Stomach smooth muscle (tissue), 2 donors: ENCODE measurements around the gene C9.
"Not testable (repeated sequence)": the region's sequence is repeated elsewhere in the genome, so short reads cannot be mapped to it uniquely, and the experiment has no call there.

ENCODE experiments used
- H3K27ac ChIP-seq: one replicate; pipeline ENCODE4 v1.7.0; 2013; ENCODE audit warnings: mild to moderate bottlenecking, low read length, inconsistent platforms
- H3K27me3 ChIP-seq, 2 donors: one replicate each; pipeline ENCODE4 v1.7.0; 2013; ENCODE audit warnings: low read length in 2 of 2; ENCODE audit not compliant: insufficient read depth in 2 of 2, control insufficient read depth in 1 of 2
- H3K36me3 ChIP-seq, 2 donors: one replicate each; pipeline ENCODE4 v1.7.0; 2013; ENCODE audit warnings: low read length in 2 of 2; ENCODE audit not compliant: control insufficient read depth in 2 of 2, insufficient read depth in 2 of 2
- H3K4me1 ChIP-seq: one replicate; pipeline ENCODE4 v1.7.0; 2013; ENCODE audit warnings: low read length; ENCODE audit not compliant: control insufficient read depth, insufficient read depth
- H3K4me3 ChIP-seq, 2 donors: one replicate each; pipeline ENCODE4 v1.7.0; 2013; ENCODE audit warnings: low read length in 2 of 2
- H3K9ac ChIP-seq, 2 donors: one replicate each; pipeline ENCODE4 v1.7.0; 2013; ENCODE audit warnings: low read length in 2 of 2, mild to moderate bottlenecking in 1 of 2
- H3K9me3 ChIP-seq, 2 donors: one replicate each; pipeline ENCODE4 v1.7.0; 2013; ENCODE audit warnings: low read length in 2 of 2; ENCODE audit not compliant: control insufficient read depth in 2 of 2
- donor health status: healthy.
- donor health status: Pancreatic carcinoma.

The C9 gene

GRCh38 chr5:39294736-39295135 is 69.6 kb downstream of the C9 start:
- Histone ChIP-seq H3K36me3 (no peaks in the 10 kb centered on the region), H3K27me3 (no peaks in the 10 kb centered on the region), H3K9ac (no peak overlapping the region), H3K9me3 (peaks cover 0 to 10% of the 10 kb centered on the region in 2 donors), H3K27ac (no peak overlapping the region), H3K4me3 (no peak overlapping the region), H3K4me1 (no peaks in the 10 kb centered on the region)

GRCh38 chr5:39284552-39284951 is 79.7 kb downstream of the C9 start:
- H3K4me1 ChIP-seq, result no peaks in the 10 kb centered on the region
- H3K9me3 ChIP-seq, result no peaks in the 10 kb centered on the region
- H3K27me3 ChIP-seq, result no peaks in the 10 kb centered on the region
- no peak overlapping the region for H3K27ac ChIP-seq
- H3K4me3 ChIP-seq, result no peak overlapping the region
- H3K36me3 ChIP-seq, result no peaks in the 10 kb centered on the region
- no peak overlapping the region for H3K9ac ChIP-seq

GRCh38 chr5:39283231-39283818 is 81.0 kb downstream of the C9 start:
- Histone ChIP-seq H3K4me3 (no peak overlapping the region), H3K27me3 (no peaks in the 10 kb centered on the region), H3K36me3 (no peaks in the 10 kb centered on the region), H3K9ac (no peak overlapping the region), H3K27ac (no peak overlapping the region), H3K4me1 (no peaks in the 10 kb centered on the region), H3K9me3 (no peaks in the 10 kb centered on the region)

- Histone ChIP-seq H3K4me3 (no peak overlapping the region), H3K27me3 (no peaks in the 10 kb centered on the region), H3K4me1 (no peaks in the 10 kb centered on the region), H3K27ac (no peak overlapping the region), H3K36me3 (no peaks in the 10 kb centered on the region), H3K9me3 (no peaks in the 10 kb centered on the region), H3K9ac (no peak overlapping the region)
Observed at GRCh38 chr5:39282561-39282960, 81.7 kb downstream of the C9 start.

- H3K36me3 ChIP-seq, H3K4me1 ChIP-seq, H3K27ac ChIP-seq, H3K27me3 ChIP-seq, H3K9ac ChIP-seq, H3K9me3 ChIP-seq, H3K4me3 ChIP-seq: not testable (repeated sequence)
Observed at GRCh38 chr5:39275865-39276264, 88.4 kb downstream of the C9 start.

- Histone ChIP-seq H3K9me3 (no peaks in the 10 kb centered on the region), H3K4me3 (no peak overlapping the region), H3K27ac (no peak overlapping the region), H3K9ac (no peak overlapping the region), H3K36me3 (no peaks in the 10 kb centered on the region), H3K27me3 (no peaks in the 10 kb centered on the region), H3K4me1 (no peaks in the 10 kb centered on the region)
Observed at GRCh38 chr5:39274398-39275085, 89.8 kb downstream of the C9 start.

GRCh38 chr5:39273314-39273954 is 90.9 kb downstream of the C9 start:
- Histone ChIP-seq H3K27ac (no peak overlapping the region), H3K4me3 (no peak overlapping the region), H3K9me3 (no peaks in the 10 kb centered on the region), H3K9ac (no peak overlapping the region), H3K36me3 (no peaks in the 10 kb centered on the region), H3K4me1 (no peaks in the 10 kb centered on the region), H3K27me3 (no peaks in the 10 kb centered on the region)

- not testable (repeated sequence) for H3K9me3 ChIP-seq, H3K4me3 ChIP-seq, H3K4me1 ChIP-seq, H3K27ac ChIP-seq, H3K9ac ChIP-seq, H3K27me3 ChIP-seq, H3K36me3 ChIP-seq
Observed at GRCh38 chr5:39272869-39273231, 91.4 kb downstream of the C9 start.

GRCh38 chr5:39270225-39270848 is 94.0 kb downstream of the C9 start:
- no peak overlapping the region for H3K27ac ChIP-seq
- H3K27me3 ChIP-seq, result no peaks in the 10 kb centered on the region
- no peak overlapping the region for H3K4me3 ChIP-seq
- no peak overlapping the region for H3K9ac ChIP-seq
- H3K4me1 ChIP-seq, result no peaks in the 10 kb centered on the region
- H3K9me3 ChIP-seq, result no peaks in the 10 kb centered on the region
- no peaks in the 10 kb centered on the region for H3K36me3 ChIP-seq

- no peak overlapping the region for H3K27ac ChIP-seq
- H3K4me1 ChIP-seq, result no peaks in the 10 kb centered on the region
- no peak overlapping the region for H3K4me3 ChIP-seq
- no peaks in the 10 kb centered on the region for H3K27me3 ChIP-seq
- H3K9ac ChIP-seq, result no peak overlapping the region
- no peaks in the 10 kb centered on the region for H3K36me3 ChIP-seq
- H3K9me3 ChIP-seq, result no peaks in the 10 kb centered on the region
Observed at GRCh38 chr5:39267186-39267585, 97.1 kb downstream of the C9 start.

- no peaks in the 10 kb centered on the region for H3K4me1 ChIP-seq
- H3K4me3 ChIP-seq, result no peak overlapping the region
- no peak overlapping the region for H3K9ac ChIP-seq
- no peaks in the 10 kb centered on the region for H3K36me3 ChIP-seq
- H3K27me3 ChIP-seq, result no peaks in the 10 kb centered on the region
- H3K9me3 ChIP-seq, result no peaks in the 10 kb centered on the region
- no peak overlapping the region for H3K27ac ChIP-seq
Observed at GRCh38 chr5:39266442-39266841, 97.9 kb downstream of the C9 start.
